Panc1 (cell line): Measurements from ENCODE around the gene QRICH1. TPM values are rescaled to one million over a fixed set of nuclear protein-coding genes. Genes with fewer than 3 reads are reported as not detected.

Experiments
- ATAC-seq: fragments of 200-7000 bp; cut with Tn5 transposase; 2 replicates; pipeline ENCODE4 v1.9.1; 2020; ENCODE audit warnings: mild to moderate bottlenecking, moderate library complexity
- BruUV-seq: library from RNA; stranded (reverse); fragments of 400-500 nt; replicated peaks from 2 replicates; lab custom pipeline; 2021; lab: Mats Ljungman, UMichigan
- CTCF ChIA-PET: fragments of 300-600 bp; sonication (Branson Sonifier 250); formaldehyde crosslinking; loops from one replicate; lab custom pipeline; 2022; ENCODE audit warnings: antibody characterized with exemption; lab: Charles Lee
- POLR2A ChIA-PET: fragments of 300-600 bp; sonication (Branson Sonifier 250); formaldehyde crosslinking; loops from one replicate; lab custom pipeline; 2022; ENCODE audit warnings: antibody characterized with exemption; lab: Charles Lee
- DNase-seq: peaks from one replicate; pipeline ENCODE4 v3.0.0-alpha.2; 2010; ENCODE audit warnings: low read depth, low spot score
- H3K27ac ChIP-seq: 2 replicates; pipeline ENCODE4 v1.5.1; 2011; ENCODE audit warnings: mild to moderate bottlenecking, low read length, inconsistent platforms
- H3K27me3 ChIP-seq: fragments of 200-500 bp; sonication (Bioruptor generic); 2 replicates; pipeline ENCODE4 v1.6.0; 2014; ENCODE audit warnings: low read length, inconsistent platforms; ENCODE audit not compliant: control insufficient read depth, insufficient read depth
- H3K36me3 ChIP-seq: fragments of 200-500 bp; sonication (Bioruptor generic); 2 replicates; pipeline ENCODE4 v1.5.1; 2014; ENCODE audit warnings: inconsistent platforms, mild to moderate bottlenecking, low read length, moderate library complexity; ENCODE audit not compliant: control insufficient read depth, insufficient read depth
- H3K4me1 ChIP-seq: 2 replicates; pipeline ENCODE4 v1.5.1; 2011; ENCODE audit warnings: inconsistent platforms, mild to moderate bottlenecking, low read length, moderate library complexity; ENCODE audit not compliant: control insufficient read depth, insufficient read depth
- H3K4me3 ChIP-seq, 2 experiments: 2 replicates each; pipeline ENCODE4 v1.5.1; 2011 to 2012; ENCODE audit warnings: low read depth in 2 of 2, low read length in 2 of 2, mild to moderate bottlenecking in 2 of 2, inconsistent platforms in 1 of 2, moderate library complexity in 1 of 2
- H3K9me3 ChIP-seq: fragments of 200-500 bp; sonication (Bioruptor generic); 2 replicates; pipeline ENCODE4 v1.5.1; 2014; ENCODE audit warnings: low read depth, mild to moderate bottlenecking, inconsistent platforms, low read length, moderate library complexity; ENCODE audit not compliant: control insufficient read depth, insufficient read depth
- CTCF ChIP-seq: fragments of 450-650 bp; IDR thresholded peaks from 2 replicates; pipeline ENCODE4 v1.5.1; 2017; ENCODE audit warnings: mild to moderate bottlenecking
- POLR2AphosphoS5 ChIP-seq: IDR thresholded peaks from 2 replicates; pipeline ENCODE4 v1.6.1; 2012; ENCODE audit warnings: mild to moderate bottlenecking, low read depth, low read length, moderate library complexity
- REST ChIP-seq, 2 experiments: IDR thresholded peaks; 2 replicates each; pipeline ENCODE4 v1.6.1; 2011 to 2012; ENCODE audit warnings: low read depth in 2 of 2, control low read depth in 1 of 2, low read length in 1 of 2, mild to moderate bottlenecking in 1 of 2, moderate library complexity in 1 of 2; ENCODE audit not compliant: insufficient read depth in 1 of 2
- SIN3A ChIP-seq: IDR thresholded peaks from 2 replicates; pipeline ENCODE4 v1.6.1; 2012; ENCODE audit warnings: low read depth, mild to moderate bottlenecking, low read length, moderate library complexity, borderline replicate concordance; ENCODE audit not compliant: insufficient read depth
- in situ Hi-C: cut with HindIII; loops from 2 replicates; pipeline ENCODE4 v1.10.0; 2016; ENCODE audit warnings: low sequenced_read_pairs, low pct_unique_long_range_greater_than_20kb
- intact Hi-C: fragments of 100-400 bp; cut with micrococcal nuclease; formaldehyde crosslinking; loops from one replicate; pipeline ENCODE4 v1.10.0; 2022; ENCODE audit not compliant: unreplicated experiment
- total RNA-seq: library from RNA; stranded (reverse); gene quantifications from one replicate; pipeline ENCODE4 v1.2.1, GENCODE V29; 2021; ENCODE audit not compliant: unreplicated experiment

Gene QRICH1
- total RNA-seq, 1 experiment from 2014 or later = 79.9 TPM

- ChIA-PET CTCF (interaction anchor here (1.4 to 2.7 kb wide), 2 partner anchors 10 to 20 kb away, joined by 5 to 19 read pairs; no protein-coding TSS in a partner anchor), POLR2A (interaction anchor here (0.6 to 1.2 kb wide), 2 partner anchors 10 to 337 kb away, joined by 4 read pairs; no protein-coding TSS in a partner anchor)
- ATAC-seq (peak; percentile 76), DNase-seq (no peak)
- in situ Hi-C loops = no loop called here
- peak overlapping the region; percentile 93 for H3K27ac ChIP-seq
- H3K4me1 ChIP-seq = peaks cover 13% of the 10 kb centered on the region
- H3K27me3 ChIP-seq = no peaks in the 10 kb centered on the region
- intact Hi-C loops = no loop called here
- TF ChIP-seq POLR2AphosphoS5 = no peak
- TF ChIP-seq CTCF = peak; percentile 20; the same call in 1 of the 2 replicates
- no peak for TF ChIP-seq REST (IDR thresholded peaks at IDR 0.05; ENCODE audit: insufficient read depth in 1 of 2, low read depth in 2 of 2, low read length in 1 of 2)
- peak overlapping the region; percentile 82 to 85 for H3K4me3 ChIP-seq
- H3K9me3 ChIP-seq = no peaks in the 10 kb centered on the region
- H3K36me3 ChIP-seq = no peaks in the 10 kb centered on the region
- BruUV-seq = TSS peak; percentile 75
Measured at GRCh38 chr3:49007771-49008528, 85.9 kb downstream of the QRICH1 start.

GRCh38 chr3:49007068-49007770 is 86.7 kb downstream of the QRICH1 start, which contains the start of gene WDR6:
TSS of gene WDR6 (plus strand) at chr3:49007391. CDS start at chr3:49007432, 41 bp downstream.
- in situ Hi-C loops = no loop called here
- Histone ChIP-seq H3K4me3 (peak within 1 kb of the TSS; percentile 82 to 85), H3K27me3 (no peaks in the 10 kb centered on the region), H3K36me3 (no peaks in the 10 kb centered on the region), H3K4me1 (peaks cover 13% of the 10 kb centered on the region), H3K9me3 (no peaks in the 10 kb centered on the region), H3K27ac (peak within 1 kb of the TSS; percentile 93)
- peak; percentile 82 for DNase-seq
- BruUV-seq = no TSS peak
- CTCF ChIA-PET = interaction anchor here (0.6 to 2.7 kb wide), 3 partner anchors 9 to 19 kb away, joined by 3 to 19 read pairs (median 5); no protein-coding TSS in a partner anchor
- TF ChIP-seq REST (IDR thresholded peaks at IDR 0.05; ENCODE audit: insufficient read depth in 1 of 2, low read depth in 2 of 2, low read length in 1 of 2) = 0 out of 4 replicates have a peak, but pooled peaks of 1 of the 2 experiments have one; percentile 39
- peak; percentile 65; the same call in 1 of the 2 replicates for TF ChIP-seq SIN3A
- peak; percentile 85 for TF ChIP-seq POLR2AphosphoS5
- no peak; the same call in 1 of the 2 replicates for TF ChIP-seq CTCF
- intact Hi-C loops = no loop called here
- ATAC-seq = peak; percentile 93
- POLR2A ChIA-PET = interaction anchor here (0.6 to 1.2 kb wide), 8 partner anchors 9 to 336 kb away, joined by 3 to 9 read pairs (median 4); partner anchors contain the start of genes QRICH1 and USP19
